HUES48 (cell line): ENCODE data around the gene YBX3.

Experiments
- H3K27ac ChIP-seq: one replicate; pipeline ENCODE4 v1.7.0; 2013; ENCODE audit warnings: low read depth, low read length, inconsistent platforms
- H3K27me3 ChIP-seq: 2 replicates; pipeline ENCODE4 v1.6.1; 2013; ENCODE audit warnings: mild to moderate bottlenecking, low read length; ENCODE audit not compliant: control insufficient read depth, insufficient read depth
- H3K36me3 ChIP-seq: 2 replicates; pipeline ENCODE4 v1.6.1; 2013; ENCODE audit warnings: low read length; ENCODE audit not compliant: control insufficient read depth, insufficient read depth
- H3K4me1 ChIP-seq: 2 replicates; pipeline ENCODE4 v1.6.1; 2013; ENCODE audit warnings: mild to moderate bottlenecking, low read length; ENCODE audit not compliant: control insufficient read depth, insufficient read depth
- H3K4me3 ChIP-seq: 2 replicates; pipeline ENCODE4 v1.5.1; 2013; ENCODE audit warnings: mild to moderate bottlenecking, low read depth, low read length
- H3K9ac ChIP-seq: 2 replicates; pipeline ENCODE4 v1.6.1; 2013; ENCODE audit warnings: mild to moderate bottlenecking, low read depth, low read length, moderate library complexity
- H3K9me3 ChIP-seq: 2 replicates; pipeline ENCODE4 v1.6.1; 2013; ENCODE audit warnings: low read length; ENCODE audit not compliant: control insufficient read depth, insufficient read depth

The YBX3 gene

GRCh38 chr12:10669533-10669932, 53.6 kb downstream of the YBX3 start:
- H3K9ac ChIP-seq = no peak overlapping the region
- no peaks in the 10 kb centered on the region for H3K27me3 ChIP-seq
- H3K27ac ChIP-seq = no peak overlapping the region
- H3K36me3 ChIP-seq = no peaks in the 10 kb centered on the region
- no peak overlapping the region for H3K4me3 ChIP-seq
- no peaks in the 10 kb centered on the region for H3K4me1 ChIP-seq
- no peaks in the 10 kb centered on the region for H3K9me3 ChIP-seq

DNA sequence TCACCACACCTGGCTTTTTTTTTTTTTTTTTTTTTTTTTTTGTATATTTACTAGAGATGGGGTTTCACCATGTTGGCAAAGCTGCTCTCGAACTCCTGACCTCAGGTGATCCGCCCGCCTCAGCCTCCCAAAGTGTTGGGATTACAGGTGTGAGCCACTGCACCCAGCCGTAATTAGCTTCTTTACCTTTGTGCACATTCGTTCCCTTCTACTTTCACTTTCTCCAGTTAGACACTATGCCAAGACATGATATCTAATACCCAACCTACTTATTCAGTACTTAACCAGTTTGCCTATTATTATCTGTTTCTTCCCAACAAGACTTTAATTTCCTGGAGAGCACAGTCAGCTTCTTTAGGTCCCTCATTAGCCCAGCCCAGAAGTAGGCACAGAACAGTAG, 54.6 kb downstream of the YBX3 start:
- Histone ChIP-seq H3K9me3 (no peaks in the 10 kb centered on the region), H3K4me1 (no peaks in the 10 kb centered on the region), H3K9ac (no peak overlapping the region), H3K27ac (no peak overlapping the region), H3K27me3 (no peaks in the 10 kb centered on the region), H3K36me3 (no peaks in the 10 kb centered on the region), H3K4me3 (no peak overlapping the region)

GRCh38 chr12:10667581-10667980, 55.5 kb downstream of the YBX3 start:
- Histone ChIP-seq H3K4me1 (no peaks in the 10 kb centered on the region), H3K9me3 (no peaks in the 10 kb centered on the region; the same call in 1 of the 2 replicates), H3K4me3 (no peak overlapping the region), H3K27ac (no peak overlapping the region), H3K36me3 (no peaks in the 10 kb centered on the region), H3K27me3 (no peaks in the 10 kb centered on the region), H3K9ac (no peak overlapping the region)

DNA sequence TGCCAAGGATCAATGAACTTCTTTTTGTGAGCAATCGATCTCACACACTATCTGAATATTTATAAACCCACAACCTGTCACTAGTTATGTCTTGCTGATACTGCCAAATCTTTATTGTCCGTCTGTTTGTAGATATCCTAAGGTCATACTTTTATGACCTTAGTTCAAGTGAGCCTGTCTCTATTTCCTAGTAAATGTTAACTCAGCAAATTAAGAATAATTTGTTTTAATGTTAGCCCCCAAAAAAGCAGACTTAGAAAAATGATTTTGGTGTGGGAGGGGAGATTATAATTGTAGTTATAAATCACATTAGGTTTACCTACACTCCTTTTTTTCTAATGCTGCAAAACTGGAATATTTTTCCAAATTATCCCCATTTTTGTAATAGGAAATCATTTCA, 58.6 kb downstream of the YBX3 start:
- Histone ChIP-seq H3K9me3 (no peaks in the 10 kb centered on the region; the same call in 1 of the 2 replicates), H3K27ac (no peak overlapping the region)

GRCh38 chr12:10663869-10664268, 59.3 kb downstream of the YBX3 start:
- H3K36me3 ChIP-seq = no peaks in the 10 kb centered on the region
- peaks cover 4% of the 10 kb centered on the region for H3K9me3 ChIP-seq

More for the DNA sequence above, 58.6 kb downstream of the YBX3 start:
- H3K4me3 ChIP-seq = no peak overlapping the region
- no peaks in the 10 kb centered on the region for H3K4me1 ChIP-seq
- H3K27me3 ChIP-seq = no peaks in the 10 kb centered on the region
- no peak overlapping the region for H3K9ac ChIP-seq
- no peaks in the 10 kb centered on the region for H3K36me3 ChIP-seq

GRCh38 chr12:10661338-10661737, 61.8 kb downstream of the YBX3 start:
- H3K9ac ChIP-seq = no peak overlapping the region
- H3K36me3 ChIP-seq = no peaks in the 10 kb centered on the region
- H3K4me3 ChIP-seq = no peak overlapping the region
- H3K27me3 ChIP-seq = no peaks in the 10 kb centered on the region
- no peaks in the 10 kb centered on the region for H3K4me1 ChIP-seq
- H3K9me3 ChIP-seq = peaks cover 17% of the 10 kb centered on the region
- H3K27ac ChIP-seq = no peak overlapping the region

More at GRCh38 chr12:10663869-10664268, 59.3 kb downstream of the YBX3 start:
- Histone ChIP-seq H3K4me1 (no peaks in the 10 kb centered on the region), H3K27ac (no peak overlapping the region), H3K9ac (no peak overlapping the region), H3K4me3 (no peak overlapping the region), H3K27me3 (no peaks in the 10 kb centered on the region)

GRCh38 chr12:10654003-10654402, 69.1 kb downstream of the YBX3 start:
- Histone ChIP-seq H3K27ac (no peak overlapping the region), H3K27me3 (no peaks in the 10 kb centered on the region), H3K4me1 (no peaks in the 10 kb centered on the region), H3K4me3 (no peak overlapping the region), H3K9ac (no peak overlapping the region), H3K36me3 (no peaks in the 10 kb centered on the region), H3K9me3 (peaks cover 20% of the 10 kb centered on the region)

DNA sequence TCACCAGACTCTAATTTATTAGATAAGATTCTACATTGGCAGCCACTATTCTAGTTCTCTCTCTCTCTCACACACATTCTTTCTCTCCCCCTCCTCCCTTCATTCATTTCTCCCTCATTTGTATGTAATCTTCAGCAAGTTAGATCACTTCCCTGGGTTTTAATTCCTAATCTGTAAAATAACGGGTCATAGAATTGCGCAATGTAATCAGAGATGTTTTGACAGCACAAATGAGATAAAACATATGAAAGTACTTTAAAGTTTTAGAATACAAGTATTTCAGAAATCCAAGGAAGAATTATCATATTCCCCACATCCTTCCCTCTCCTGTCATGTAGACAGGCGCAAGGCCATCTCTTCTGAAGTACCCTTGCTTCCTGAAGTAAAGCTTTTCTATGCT, 70.9 kb downstream of the YBX3 start:
- Histone ChIP-seq H3K9me3 (peaks cover 20% of the 10 kb centered on the region), H3K36me3 (no peaks in the 10 kb centered on the region), H3K27ac (no peak overlapping the region), H3K9ac (no peak overlapping the region), H3K4me3 (no peak overlapping the region), H3K4me1 (no peaks in the 10 kb centered on the region), H3K27me3 (no peaks in the 10 kb centered on the region)
